ENCODE data around the gene ATL2.
"Not testable (repeated sequence)": the region's sequence is repeated elsewhere in the genome, so short reads cannot be mapped to it uniquely, and the experiment has no call there.

The ATL2 gene

GRCh38 chr2:38416296-38417036, 39.4 kb upstream of the ATL2 start:
- no peak overlapping the region for H3K4me3 ChIP-seq (ENCODE audit: low read length)
- no peak for DNase-seq (ENCODE audit: low read depth)
- TF ChIP-seq, protein P1, sequence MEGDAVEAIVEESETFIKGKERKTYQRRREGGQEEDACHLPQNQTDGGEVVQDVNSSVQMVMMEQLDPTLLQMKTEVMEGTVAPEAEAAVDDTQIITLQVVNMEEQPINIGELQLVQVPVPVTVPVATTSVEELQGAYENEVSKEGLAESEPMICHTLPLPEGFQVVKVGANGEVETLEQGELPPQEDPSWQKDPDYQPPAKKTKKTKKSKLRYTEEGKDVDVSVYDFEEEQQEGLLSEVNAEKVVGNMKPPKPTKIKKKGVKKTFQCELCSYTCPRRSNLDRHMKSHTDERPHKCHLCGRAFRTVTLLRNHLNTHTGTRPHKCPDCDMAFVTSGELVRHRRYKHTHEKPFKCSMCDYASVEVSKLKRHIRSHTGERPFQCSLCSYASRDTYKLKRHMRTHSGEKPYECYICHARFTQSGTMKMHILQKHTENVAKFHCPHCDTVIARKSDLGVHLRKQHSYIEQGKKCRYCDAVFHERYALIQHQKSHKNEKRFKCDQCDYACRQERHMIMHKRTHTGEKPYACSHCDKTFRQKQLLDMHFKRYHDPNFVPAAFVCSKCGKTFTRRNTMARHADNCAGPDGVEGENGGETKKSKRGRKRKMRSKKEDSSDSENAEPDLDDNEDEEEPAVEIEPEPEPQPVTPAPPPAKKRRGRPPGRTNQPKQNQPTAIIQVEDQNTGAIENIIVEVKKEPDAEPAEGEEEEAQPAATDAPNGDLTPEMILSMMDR (IDR thresholded peaks at IDR 0.05; ENCODE audit: insufficient read depth, low read depth, low read length, missing control alignments) = no peak

DNA sequence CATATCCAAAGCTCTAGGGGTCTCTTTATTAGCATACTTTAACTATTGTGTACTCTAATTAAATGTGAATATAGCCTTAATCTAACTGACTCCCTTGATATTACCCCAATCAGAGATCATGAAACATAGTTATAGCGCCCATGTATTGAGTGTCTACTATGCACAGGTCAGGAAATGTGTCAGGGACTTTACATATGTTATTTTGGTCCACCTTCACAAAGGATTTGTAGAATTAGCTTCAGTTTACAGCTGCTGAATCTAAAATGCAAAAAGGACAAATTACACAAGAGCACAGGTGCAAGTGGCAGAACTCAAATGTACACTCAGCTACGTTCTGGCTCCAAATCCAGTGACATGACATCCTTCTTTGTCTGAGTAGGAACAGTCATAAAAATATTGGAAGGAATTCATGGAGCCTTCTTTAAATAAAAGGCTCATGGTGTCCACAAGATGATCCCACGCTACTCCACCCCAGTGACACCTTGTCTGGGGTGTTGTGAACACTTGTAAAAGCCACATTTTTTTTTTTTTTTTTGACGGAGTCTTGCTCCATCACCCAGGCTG, 38.7 kb upstream of the ATL2 start:
- DNase-seq (ENCODE audit: low read depth) = no peak
- H3K4me3 ChIP-seq (ENCODE audit: low read length) = no peak overlapping the region
- TF ChIP-seq, protein P1 (IDR thresholded peaks at IDR 0.05; ENCODE audit: insufficient read depth, low read depth, low read length, missing control alignments) = no peak

GRCh38 chr2:38415023-38415422, 38.0 kb upstream of the ATL2 start:
- TF ChIP-seq, protein P1 (IDR thresholded peaks at IDR 0.05; ENCODE audit: insufficient read depth, low read depth, low read length, missing control alignments) = no peak
- DNase-seq (ENCODE audit: low read depth) = no peak
- no peak overlapping the region for H3K4me3 ChIP-seq (ENCODE audit: low read length)

- H3K4me3 ChIP-seq (ENCODE audit: low read length) = not testable (repeated sequence)
- DNase-seq (ENCODE audit: low read depth) = peak; percentile 69
Measured at GRCh38 chr2:38412235-38412871, 35.3 kb upstream of the ATL2 start.

DNA sequence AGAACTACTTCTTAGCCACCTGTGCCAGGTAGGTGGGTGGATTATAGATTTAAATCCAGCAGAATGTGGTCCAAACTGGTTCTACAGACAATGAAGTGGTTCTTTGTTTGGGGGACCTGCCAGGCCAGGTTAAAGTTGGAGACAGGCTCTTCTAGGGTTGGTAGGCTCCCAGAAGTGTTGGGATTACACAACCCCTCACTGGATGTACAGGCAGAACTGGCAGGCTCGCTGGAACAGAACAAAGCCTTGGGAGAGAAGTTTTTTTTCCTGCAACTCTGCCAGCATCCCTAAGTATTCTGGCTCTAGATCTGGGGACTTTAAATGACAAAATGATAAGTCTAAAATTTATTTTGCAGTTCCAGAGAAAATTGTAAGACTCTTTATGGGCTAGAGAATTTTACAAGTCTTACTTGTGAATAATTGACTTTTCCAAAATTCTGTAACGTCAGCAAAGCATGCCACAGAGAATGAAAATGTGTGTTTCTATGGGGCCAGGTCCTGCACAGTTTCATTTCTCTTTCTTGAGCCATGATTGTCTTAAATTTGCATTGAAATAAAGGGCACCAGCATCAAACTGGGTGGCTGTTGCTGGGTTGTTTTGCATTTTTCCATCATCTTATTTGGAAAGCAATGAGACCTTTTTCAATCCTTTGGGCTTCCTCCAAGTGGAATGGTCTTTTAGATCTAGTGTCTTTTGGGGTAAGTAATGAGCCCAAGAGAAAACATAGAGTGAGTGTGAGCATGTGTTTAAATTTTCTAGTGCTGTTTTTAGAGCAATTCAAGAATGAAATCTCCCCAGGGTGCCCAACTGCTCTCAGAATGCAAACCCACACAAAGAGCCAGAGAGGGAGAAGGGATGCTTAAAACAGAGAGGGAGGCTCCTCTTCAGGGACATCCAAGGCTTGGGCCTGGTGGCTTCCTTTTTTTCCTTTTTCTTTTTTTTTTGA, 32.4 kb upstream of the ATL2 start:
- no peak overlapping the region for H3K4me3 ChIP-seq (ENCODE audit: low read length)
- peak; percentile 68 for DNase-seq (ENCODE audit: low read depth)
- TF ChIP-seq, protein P1 (IDR thresholded peaks at IDR 0.05; ENCODE audit: insufficient read depth, low read depth, low read length, missing control alignments) = no peak

DNA sequence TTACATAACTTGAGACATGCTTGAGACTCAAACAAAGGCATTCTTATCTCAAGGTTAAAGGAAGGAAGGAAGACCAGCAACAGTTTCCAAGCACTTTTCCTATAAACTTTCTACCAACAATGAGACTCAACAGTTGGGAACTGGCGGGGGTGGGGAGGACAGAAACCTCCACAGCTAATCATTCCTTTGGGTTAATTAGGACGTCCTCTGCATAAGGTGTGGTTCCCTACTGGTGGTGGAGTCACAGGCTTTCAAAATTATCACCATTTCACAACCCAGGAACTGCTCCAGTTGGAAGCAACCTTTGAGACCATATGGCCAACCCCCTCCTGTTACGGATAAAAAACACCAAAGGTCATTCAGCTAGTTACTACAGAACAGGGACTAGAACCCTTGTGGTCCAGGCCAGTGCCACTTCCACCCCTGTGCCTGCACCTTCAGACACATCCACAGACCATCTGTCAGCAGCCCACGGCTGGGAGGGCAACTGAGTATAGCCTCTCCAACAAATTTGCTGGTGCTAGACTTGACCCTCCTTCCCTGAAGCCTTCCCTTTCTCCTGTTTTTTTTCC, 30.1 kb upstream of the ATL2 start:
- TF ChIP-seq, protein P1 (IDR thresholded peaks at IDR 0.05; ENCODE audit: insufficient read depth, low read depth, low read length, missing control alignments) = no peak
- peak; percentile 56 for DNase-seq (ENCODE audit: low read depth)
- H3K4me3 ChIP-seq (ENCODE audit: low read length) = no peak overlapping the region
